SH-SY5Y (cell line): ENCODE data around the gene TPM2.

ENCODE experiments used
- GATA2 ChIP-seq: IDR thresholded peaks from 2 replicates; pipeline ENCODE4 v1.6.1; 2011; ENCODE audit warnings: mild to moderate bottlenecking, low read depth, low read length
- GATA3 ChIP-seq: IDR thresholded peaks from 2 replicates; pipeline ENCODE4 v1.6.1; 2011; ENCODE audit warnings: low read depth, mild to moderate bottlenecking, low read length, moderate library complexity

- TF ChIP-seq GATA2 (no peak), GATA3 (no peak)
These were observed 13.0 kb upstream of the TPM2 start for GRCh38 chr9:35702696-35703095.
